ENCODE results near the gene RGPD8.
A peak's percentile ranks its signal among the peaks of the same experiment; 100 is the strongest.
"Not testable (repeated sequence)": the region's sequence is repeated elsewhere in the genome, so short reads cannot be mapped to it uniquely, and the experiment has no call there.

RGPD8 gene

GRCh38 chr2:112433480-112433879, at the start of gene RGPD8:
Gene RGPD8, minus strand, starts transcription at chr2:112433645. Its CDS starts 192 bp downstream, at chr2:112433453.
- DNase-seq (ENCODE audit: low spot score): peak; percentile 66

- peak; percentile 76 for DNase-seq (ENCODE audit: low spot score)
These were observed 49.6 kb upstream of the RGPD8 start for GRCh38 chr2:112483042-112483473.

DNA sequence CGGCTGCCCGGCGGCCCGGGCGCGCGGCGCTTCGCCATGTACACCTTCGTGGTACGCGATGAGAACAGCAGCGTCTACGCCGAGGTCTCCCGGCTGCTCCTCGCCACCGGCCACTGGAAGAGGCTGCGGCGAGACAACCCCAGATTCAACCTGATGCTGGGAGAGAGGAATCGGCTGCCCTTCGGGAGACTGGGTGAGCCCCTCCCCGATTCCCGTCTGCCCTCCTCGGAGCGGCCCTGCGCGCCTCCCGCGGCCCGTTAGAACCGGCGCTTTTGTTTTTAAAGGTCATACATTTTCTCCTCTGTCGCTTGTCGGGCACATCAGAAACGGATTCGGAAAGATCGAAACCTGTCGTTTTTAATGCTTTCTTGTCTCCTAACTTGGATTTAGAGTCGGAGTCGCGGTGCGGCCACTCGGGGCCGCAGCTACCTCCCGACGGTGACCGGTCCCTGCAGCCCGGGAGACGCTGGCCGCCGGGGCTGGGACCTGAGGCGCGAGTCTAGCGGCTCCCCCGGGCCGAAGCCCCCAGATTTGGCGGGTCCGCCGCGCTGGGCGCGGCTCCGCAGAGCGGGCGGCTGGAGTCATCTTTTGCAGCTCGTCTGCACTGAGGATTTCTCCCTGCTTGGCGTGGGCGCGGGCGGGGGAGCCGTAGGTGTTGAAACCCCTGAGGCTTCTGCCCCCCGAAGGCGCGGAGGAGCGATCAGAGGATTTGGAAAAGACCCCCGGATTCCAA, 49.0 kb upstream of the RGPD8 start:
- DNase-seq (ENCODE audit: low spot score): peak; percentile 76

GRCh38 chr2:112481528-112482233, 48.2 kb upstream of the RGPD8 start, which contains the start of gene TTL:
Gene TTL, plus strand, starts transcription at chr2:112482156. Its CDS starts 189 bp downstream, at chr2:112482345.
- peak; percentile 91 for DNase-seq (ENCODE audit: low spot score)

DNA sequence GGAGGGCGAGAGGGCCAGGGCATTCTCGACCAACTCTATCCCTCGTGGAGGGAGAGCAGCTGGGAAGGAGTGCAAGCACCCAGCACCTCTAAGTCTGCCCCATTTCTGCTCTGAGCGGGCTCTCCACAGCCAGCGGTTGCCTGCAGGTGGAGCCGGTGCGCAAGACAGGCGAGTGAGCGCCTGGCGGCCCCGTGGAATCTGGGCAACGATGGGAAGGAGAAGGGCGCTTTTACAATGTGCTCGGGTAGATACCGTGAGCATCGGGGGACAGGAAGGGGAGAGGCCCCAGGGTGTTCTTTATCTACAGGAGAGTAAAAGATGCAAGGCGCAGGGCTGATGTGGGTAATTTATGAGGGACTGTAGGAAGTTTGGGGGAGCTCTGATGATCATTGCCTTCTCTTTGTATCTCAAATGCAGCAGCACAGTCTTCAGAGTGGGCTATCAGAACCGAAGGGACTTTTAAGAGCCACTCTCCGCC, 47.6 kb upstream of the RGPD8 start:
- DNase-seq (ENCODE audit: low spot score): peak; percentile 90

DNA sequence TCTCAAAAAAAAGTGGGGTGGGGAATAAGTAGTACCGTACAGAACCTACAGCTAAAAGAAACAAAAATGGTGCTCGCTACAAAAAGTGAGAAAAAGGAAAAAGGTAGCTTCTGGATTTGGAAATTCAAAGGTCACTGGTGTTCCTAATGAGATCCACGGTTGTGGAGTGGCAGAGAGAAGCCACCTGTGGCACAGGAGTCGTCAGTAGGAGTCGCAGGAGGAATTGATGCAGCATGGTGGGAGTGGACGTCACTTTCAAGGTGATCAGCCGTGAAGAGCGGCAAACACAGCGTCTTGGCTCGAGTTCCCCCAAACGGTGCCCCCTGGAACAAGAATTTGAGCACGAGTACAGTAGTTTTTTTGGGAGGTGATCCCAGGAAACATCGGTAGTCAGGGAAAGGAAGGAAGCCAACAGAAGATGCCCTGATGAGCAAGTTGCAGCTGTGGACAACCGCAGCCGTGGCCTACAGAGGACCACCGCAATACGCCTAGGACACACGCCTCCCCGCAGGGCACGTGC, 47.1 kb upstream of the RGPD8 start:
- no peak for DNase-seq (ENCODE audit: low spot score)

GRCh38 chr2:112476434-112476833, 43.0 kb upstream of the RGPD8 start:
- no peak for DNase-seq (ENCODE audit: low spot score)

- DNase-seq (ENCODE audit: low spot score): peak; percentile 49
These were observed 41.5 kb upstream of the RGPD8 start for GRCh38 chr2:112474844-112475486.

GRCh38 chr2:112472547-112473263, 39.3 kb upstream of the RGPD8 start:
- no peak for DNase-seq (ENCODE audit: low spot score)

DNA sequence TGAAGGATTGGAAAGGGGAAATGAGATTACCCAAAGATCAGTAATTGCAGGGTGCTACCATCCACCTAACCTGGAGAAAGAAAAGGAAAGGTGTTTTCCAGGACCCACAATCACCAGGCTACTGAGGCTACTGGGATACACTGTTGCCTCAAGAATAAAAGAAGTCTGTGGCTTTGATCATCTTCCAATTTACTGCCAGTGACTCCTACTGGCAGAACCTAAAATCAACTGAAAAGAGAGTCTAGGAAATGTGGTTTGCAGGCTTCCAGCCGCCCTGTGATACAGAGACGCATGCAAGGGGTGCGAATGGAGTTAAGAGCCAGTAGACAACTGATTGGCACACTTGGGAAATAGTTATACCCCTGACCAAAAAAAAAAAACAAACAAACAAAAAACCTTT, 31.9 kb upstream of the RGPD8 start:
- peak; percentile 29 for DNase-seq (ENCODE audit: low spot score)

DNA sequence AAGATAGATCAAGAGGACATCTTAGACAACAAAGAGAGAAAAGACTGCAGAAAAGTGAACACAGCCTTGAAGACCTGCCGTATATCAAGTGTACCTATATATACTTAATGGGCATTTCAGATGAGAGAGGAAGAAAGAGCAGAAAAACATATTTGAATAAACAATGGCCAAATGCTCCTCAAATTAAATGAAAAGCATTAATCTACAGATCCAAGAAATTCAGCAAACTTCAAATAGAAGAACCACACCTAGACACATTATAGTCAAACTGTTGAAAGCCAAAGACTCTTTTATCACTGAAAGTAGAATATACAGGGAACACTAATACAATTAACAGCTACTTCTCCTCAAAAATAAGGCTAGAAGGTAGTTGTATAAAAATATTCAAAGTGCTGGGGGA, 29.8 kb upstream of the RGPD8 start:
- no peak for DNase-seq (ENCODE audit: low spot score)

DNA sequence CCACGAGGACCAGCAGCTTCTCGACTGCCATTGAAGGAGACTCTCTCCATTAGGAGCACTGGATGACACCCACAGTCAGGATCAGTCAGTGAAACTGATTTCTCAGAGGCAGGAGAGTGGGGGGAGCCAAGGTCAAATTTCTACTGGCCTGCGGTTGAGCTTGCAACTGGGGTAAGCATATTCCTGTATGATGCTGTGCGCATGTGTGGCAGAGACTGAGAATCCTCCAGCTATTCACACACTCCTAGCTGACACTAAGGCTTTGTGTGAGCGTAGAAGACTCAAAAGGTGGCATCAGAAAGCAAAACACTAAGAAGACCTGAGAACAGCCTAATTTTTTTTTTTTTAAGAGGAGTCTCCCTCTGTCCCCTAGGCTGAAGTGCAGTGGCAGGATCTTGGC, 28.7 kb upstream of the RGPD8 start:
- no peak for DNase-seq (ENCODE audit: low spot score)

DNA sequence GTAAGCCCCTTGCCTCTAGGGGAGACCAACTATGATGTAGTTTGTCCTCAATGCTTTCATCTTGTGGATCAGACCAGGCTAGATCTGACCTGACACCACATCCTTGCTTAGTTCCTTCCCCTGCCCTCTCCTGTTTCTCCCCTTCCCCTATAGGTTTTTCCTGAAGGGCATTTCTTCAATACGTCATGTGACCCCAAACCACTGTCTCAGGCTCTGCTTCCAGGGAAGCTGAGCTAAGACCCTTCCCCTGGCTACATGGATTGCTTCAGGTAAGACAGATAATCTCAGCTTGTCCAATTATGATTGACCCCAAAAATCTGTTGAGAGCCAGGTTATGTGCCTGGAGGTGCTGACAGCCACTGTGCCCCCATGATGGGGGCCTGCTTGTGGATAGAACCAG, 25.9 kb upstream of the RGPD8 start:
- DNase-seq (ENCODE audit: low spot score): no peak

DNA sequence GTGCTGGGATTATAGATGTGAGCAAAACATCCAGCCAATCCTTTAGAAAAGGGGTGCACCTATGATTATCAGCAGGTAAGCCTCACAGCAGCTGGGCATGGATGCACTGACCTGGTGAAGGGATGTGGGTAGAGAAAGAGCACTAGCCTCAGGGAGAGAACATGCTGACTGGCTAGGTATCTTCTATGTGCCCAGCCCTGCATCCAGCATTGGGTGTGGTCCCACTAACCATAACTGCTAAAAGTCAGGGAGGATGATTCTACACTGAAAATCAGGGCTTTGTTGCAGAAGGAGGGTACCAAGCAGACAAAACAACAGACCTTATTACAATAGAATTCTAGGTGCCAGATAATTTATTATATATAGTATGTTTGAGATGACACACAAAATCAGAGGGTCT, 21.1 kb upstream of the RGPD8 start:
- no peak for DNase-seq (ENCODE audit: low spot score)

GRCh38 chr2:112451317-112451716, 17.9 kb upstream of the RGPD8 start:
- no peak for DNase-seq (ENCODE audit: low spot score)

- no peak for DNase-seq (ENCODE audit: low spot score)
These were observed 16.4 kb upstream of the RGPD8 start for GRCh38 chr2:112449854-112450253.

- DNase-seq (ENCODE audit: low spot score): not testable (repeated sequence)
These were observed 10.8 kb upstream of the RGPD8 start for GRCh38 chr2:112444256-112444655.

- DNase-seq (ENCODE audit: low spot score): not testable (repeated sequence)
These were observed 5.3 kb upstream of the RGPD8 start for GRCh38 chr2:112438603-112439261.

DNA sequence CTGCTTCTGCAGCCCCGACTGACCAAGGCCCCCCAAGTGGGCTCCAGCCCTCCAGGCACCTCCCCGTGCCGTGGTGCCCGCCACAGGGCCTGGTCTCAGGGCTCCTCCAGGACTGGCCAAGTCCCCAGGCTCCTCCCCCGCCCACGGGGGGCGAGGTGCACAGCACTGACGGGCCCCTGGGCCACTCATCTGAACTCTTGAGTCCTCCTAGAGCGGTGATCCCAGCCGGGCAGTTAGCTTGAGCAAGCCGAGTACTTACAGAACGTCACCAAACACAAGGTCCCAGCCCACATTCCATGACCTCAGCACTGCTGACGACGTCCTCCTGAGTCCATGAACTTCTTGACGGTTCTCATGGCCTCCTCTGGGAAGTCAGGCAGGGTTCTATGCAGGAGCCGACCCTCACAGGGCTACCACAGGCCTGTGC, 4.0 kb upstream of the RGPD8 start:
- not testable (repeated sequence) for DNase-seq (ENCODE audit: low spot score)

DNA sequence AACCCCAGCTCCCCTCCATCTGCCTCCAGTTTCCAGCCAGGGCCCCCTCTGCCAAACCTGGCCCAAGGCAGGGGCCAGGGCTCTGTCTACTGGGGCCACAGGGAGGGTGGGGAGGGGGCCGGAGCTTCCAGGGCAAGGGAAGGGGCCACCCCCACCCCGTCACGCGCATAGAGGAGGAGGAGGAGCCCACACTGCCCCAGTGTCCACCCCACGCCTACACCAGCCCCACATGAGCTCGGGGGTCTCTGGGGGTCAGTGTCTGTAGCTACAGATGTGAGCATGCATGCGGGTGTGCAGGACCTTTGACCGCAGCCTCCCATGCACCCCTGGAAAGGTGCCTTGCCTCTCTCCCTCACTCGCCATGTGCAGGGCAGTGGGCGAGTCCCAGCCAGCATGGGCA, 3.5 kb upstream of the RGPD8 start:
- not testable (repeated sequence) for DNase-seq (ENCODE audit: low spot score)
